ENCODE results near the gene TREML4.

DNA sequence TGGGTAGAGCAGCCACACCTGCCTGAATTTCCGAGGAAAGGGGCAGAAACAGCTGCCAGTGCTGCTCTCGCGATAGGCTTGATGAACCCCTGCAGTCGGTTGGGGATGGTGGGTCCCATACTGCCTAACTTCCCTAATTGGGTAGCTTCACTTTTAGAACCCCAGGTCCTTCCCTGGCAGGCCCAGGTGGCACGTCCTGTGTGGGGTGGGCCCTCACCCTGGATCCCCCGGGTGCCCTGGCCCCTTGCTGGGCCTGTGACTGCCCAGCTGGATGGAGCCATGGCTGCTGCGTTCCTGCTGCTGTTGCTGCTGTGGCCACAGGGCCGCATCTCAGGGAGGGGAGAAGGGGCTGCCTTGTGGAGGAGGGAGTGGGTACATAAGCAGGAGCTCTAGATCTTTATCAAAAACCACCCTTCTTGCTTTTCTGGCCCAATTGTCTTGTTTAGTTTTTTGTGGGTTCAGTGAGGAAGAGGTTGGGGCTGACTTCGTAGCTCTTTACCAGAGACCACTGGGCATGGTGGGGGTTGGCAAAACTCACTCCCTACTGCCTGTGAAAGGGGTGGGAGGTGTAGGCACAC lies 19.2 kb downstream of the TREML4 start:
- TF ChIP-seq POLR2A (IDR thresholded peaks at IDR 0.05): no peak
- no peak for TF ChIP-seq CTCF (IDR thresholded peaks at IDR 0.05)
